Spleen (tissue), 11 donors: ENCODE results near the gene SPTBN1. TPM values are rescaled to one million over a fixed set of nuclear protein-coding genes. Genes with fewer than 3 reads are reported as not detected.
A peak's percentile ranks its signal among the peaks of the same experiment; 100 is the strongest.

Experiments
- DNase-seq: peaks from one replicate; pipeline ENCODE4 v3.0.0-alpha.2; 2020
- H3K27ac ChIP-seq, 8 donors: fragments of 200-600 bp; sonication (generic) in 7 of 8; 1 replicate in 4 of 8; 2 replicates in 4 of 8; pipeline versions ENCODE4 v1.5.0 to v1.8.0; 2016 to 2021; ENCODE audit warnings: inconsistent platforms in 4 of 8, mild to moderate bottlenecking in 4 of 8, moderate library complexity in 1 of 8
- H3K27me3 ChIP-seq, 7 donors: fragments of 200-600 bp; sonication (generic) in 6 of 7; replicated peaks in 1 of 7; 1 replicate in 4 of 7; 2 replicates in 3 of 7; pipeline versions ENCODE4 v1.5.0 to v1.8.0; 2016 to 2021; ENCODE audit warnings: inconsistent platforms in 3 of 7, mild to moderate bottlenecking in 1 of 7
- H3K36me3 ChIP-seq, 6 donors: fragments of 200-600 bp; sonication (generic) in 5 of 6; 1 replicate in 4 of 6; 2 replicates in 2 of 6; pipeline versions ENCODE4 v1.5.0 to v1.8.0; 2016 to 2021; ENCODE audit warnings: inconsistent platforms in 2 of 6
- H3K4me1 ChIP-seq, 6 donors: fragments of 200-600 bp; sonication (generic) in 5 of 6; 1 replicate in 3 of 6; 2 replicates in 3 of 6; pipeline versions ENCODE4 v1.5.0 to v1.8.0; 2016 to 2021; ENCODE audit warnings: inconsistent platforms in 3 of 6
- H3K4me3 ChIP-seq, 8 donors: fragments of 200-600 bp; sonication (generic) in 7 of 8; 1 replicate in 4 of 8; 2 replicates in 4 of 8; pipeline versions ENCODE4 v1.5.0 to v1.8.0; 2016 to 2021; ENCODE audit warnings: inconsistent platforms in 4 of 8, mild to moderate bottlenecking in 4 of 8, moderate library complexity in 2 of 8
- H3K9me3 ChIP-seq, 8 donors: fragments of 200-600 bp; sonication (generic) in 7 of 8; 1 replicate in 4 of 8; 2 replicates in 4 of 8; pipeline versions ENCODE4 v1.5.0 to v1.8.0; 2016 to 2021; ENCODE audit warnings: inconsistent platforms in 4 of 8
- CTCF ChIP-seq, 11 experiments: fragments of 200-600 bp in 7 of 11; fragments of 450-650 bp in 4 of 11; sonication (generic) in 4 of 11; IDR thresholded peaks in 8 of 11; conservative IDR thresholded peaks in 3 of 11; 1 replicate in 7 of 11; 2 replicates in 4 of 11; pipeline versions ENCODE4 v1.4.0 to v1.8.0; 2016 to 2021; ENCODE audit warnings: antibody characterized with exemption in 11 of 11, inconsistent platforms in 4 of 11, mild to moderate bottlenecking in 1 of 11
- POLR2A ChIP-seq, 3 donors: fragments of 450-650 bp; IDR thresholded peaks; one replicate each; pipeline ENCODE4 v1.5.1; 2017; ENCODE audit warnings: antibody characterized with exemption in 3 of 3, mild to moderate bottlenecking in 1 of 3
- POLR2AphosphoS5 ChIP-seq, 3 donors: sonication (generic); formaldehyde crosslinking; IDR thresholded peaks; one replicate each; pipeline ENCODE4 v1.5.1; 2017; ENCODE audit warnings: antibody characterized with exemption in 3 of 3
- WGBS, 5 donors: extraction: QIAGEN DNeasy Blood & Tissue Kit in 3 of 5; methylation state at CpG; one replicate each; pipeline versions ENCODE4 v1.1.5 to v1.1.7; 2013 to 2018; 5-methylcytosine and 5-hydroxymethylcytosine counted together
- intact Hi-C: fragments of 100-400 bp; cut with DNase I; formaldehyde crosslinking; loops from one replicate; pipeline ENCODE4 v1.15.0; 2023; ENCODE audit warnings: low total_unique reads
- polyA plus RNA-seq, 3 donors: library from polyadenylated mRNA; stranded (reverse); fragments of 200-250 nt; gene quantifications; one replicate each; pipeline ENCODE4 v1.2.1, GENCODE V29; 2013
- total RNA-seq, 7 donors: library from RNA; depleted of rRNA in 3 of 7; stranded (reverse); fragments of >200 nt in 3 of 7; fragmentation: NEBNext Ultra II Directional in 4 of 7; extraction: Animal tissue kit (Norgen Biotek cat#: 25700) in 4 of 7; gene quantifications; one replicate each; pipeline versions ENCODE4 v1.1.0 to v1.2.1, GENCODE V29; 2016 to 2021
- donor health status: healthy with polysubstance abuse.
- donor health status: DM: no; HTN: no; CAD: no; lungs with moderate emphysema.
- donor health status: DM: no; HTN: no; CAD: no.
- donor health status: Bipolar disorder and iron deficiency.
- donor health status: healthy.
- donor health status: DM: no; HTN: no; CAD: no.
- donor health status: DM: yes; HTN: yes; CAD: no.

Gene SPTBN1
- total and polyA plus RNA-seq, 10 donors: 32.7 to 352 (median 269) TPM

- DNase-seq: no peak
- TF ChIP-seq POLR2AphosphoS5 (IDR thresholded peaks at IDR 0.05) (no peak), POLR2A (IDR thresholded peaks at IDR 0.05) (no peak)
- peak overlapping the region in 1 of 8 donors; percentile 31 for H3K4me3 ChIP-seq
- intact Hi-C loops: no loop called here
- peaks cover 0 to 36% (median 25%) of the 10 kb centered on the region in 6 donors for H3K36me3 ChIP-seq
- peak overlapping the region; percentile 55 to 88 (median 83) for H3K27ac ChIP-seq
- H3K9me3 ChIP-seq: no peaks in the 10 kb centered on the region
- H3K27me3 ChIP-seq: no peaks in the 10 kb centered on the region
- peaks cover 6 to 72% (median 37%) of the 10 kb centered on the region in 6 donors for H3K4me1 ChIP-seq
- WGBS, 5 donors: 34 to 48% (median 37%) methylated on average over 12 of the region's 12 CpGs
These were observed 216.7 kb downstream of the SPTBN1 start for GRCh38 chr2:54672590-54673456.

GRCh38 chr2:54673501-54673998, 217.4 kb downstream of the SPTBN1 start:
- TF ChIP-seq POLR2A (IDR thresholded peaks at IDR 0.05): no peak
- no peak for TF ChIP-seq CTCF (IDR thresholded peaks at IDR 0.05 in 8 of 11, conservative IDR thresholded peaks at IDR 0.05 in 3 of 11)
- TF ChIP-seq POLR2AphosphoS5 (IDR thresholded peaks at IDR 0.05): peak; percentile 78 to 85 (median 82)
- H3K27ac ChIP-seq: peak overlapping the region; percentile 55 to 88 (median 83)
- intact Hi-C loops: no loop called here

GRCh38 chr2:54675281-54675680, 219.2 kb downstream of the SPTBN1 start:
- Histone ChIP-seq H3K4me3 (no peak overlapping the region), H3K4me1 (peaks cover 6 to 58% (median 31%) of the 10 kb centered on the region in 6 donors), H3K27ac (no peak overlapping the region), H3K9me3 (no peaks in the 10 kb centered on the region), H3K27me3 (no peaks in the 10 kb centered on the region), H3K36me3 (peaks cover 0 to 11% (median 7%) of the 10 kb centered on the region in 6 donors)
- 93 to 97% (median 94%) methylated on average over 8 of the region's 8 CpGs for WGBS, 5 donors
- no peak for TF ChIP-seq CTCF (IDR thresholded peaks at IDR 0.05 in 8 of 11, conservative IDR thresholded peaks at IDR 0.05 in 3 of 11)
- TF ChIP-seq POLR2AphosphoS5 (IDR thresholded peaks at IDR 0.05): no peak
- no peak for TF ChIP-seq POLR2A (IDR thresholded peaks at IDR 0.05)
- no peak for DNase-seq
- intact Hi-C loops: no loop called here

More at GRCh38 chr2:54673501-54673998, 217.4 kb downstream of the SPTBN1 start:
- H3K4me3 ChIP-seq: peak overlapping the region in 1 of 8 donors; percentile 31
- WGBS, 5 donors: 10 to 23% (median 13%) methylated on average over 16 of the region's 16 CpGs
- peaks cover 0 to 29% (median 18%) of the 10 kb centered on the region in 6 donors for H3K36me3 ChIP-seq
- H3K4me1 ChIP-seq: peaks cover 6 to 69% (median 34%) of the 10 kb centered on the region in 6 donors
- no peaks in the 10 kb centered on the region for H3K9me3 ChIP-seq
- DNase-seq: peak; percentile 90
- H3K27me3 ChIP-seq: no peaks in the 10 kb centered on the region

GRCh38 chr2:54675738-54676137, 219.6 kb downstream of the SPTBN1 start:
- H3K27me3 ChIP-seq: no peaks in the 10 kb centered on the region
- TF ChIP-seq POLR2A (IDR thresholded peaks at IDR 0.05) (no peak), CTCF (IDR thresholded peaks at IDR 0.05 in 8 of 11, conservative IDR thresholded peaks at IDR 0.05 in 3 of 11) (no peak), POLR2AphosphoS5 (IDR thresholded peaks at IDR 0.05) (no peak)
- WGBS, 5 donors: 64 to 87% (median 82%) methylated on average over 10 to 11 of the region's 11 CpGs
- intact Hi-C loops: no loop called here
- no peak overlapping the region for H3K4me3 ChIP-seq
- peaks cover 6 to 57% (median 35%) of the 10 kb centered on the region in 6 donors for H3K4me1 ChIP-seq
- H3K36me3 ChIP-seq: peaks cover 0 to 7% (median 3%) of the 10 kb centered on the region in 6 donors
- DNase-seq: no peak
- no peak overlapping the region for H3K27ac ChIP-seq
- H3K9me3 ChIP-seq: no peaks in the 10 kb centered on the region
